NCI-H345 (cell line): ENCODE measurements around the gene AHRR.

Experiments
- DNase-seq: peaks from one replicate; lab custom pipeline; 2025; lab: John Stamatoyannopoulos, UW

Gene AHRR

GRCh38 chr5:430214-430925 lies 108.9 kb downstream of the AHRR start:
- no peak for DNase-seq

DNA sequence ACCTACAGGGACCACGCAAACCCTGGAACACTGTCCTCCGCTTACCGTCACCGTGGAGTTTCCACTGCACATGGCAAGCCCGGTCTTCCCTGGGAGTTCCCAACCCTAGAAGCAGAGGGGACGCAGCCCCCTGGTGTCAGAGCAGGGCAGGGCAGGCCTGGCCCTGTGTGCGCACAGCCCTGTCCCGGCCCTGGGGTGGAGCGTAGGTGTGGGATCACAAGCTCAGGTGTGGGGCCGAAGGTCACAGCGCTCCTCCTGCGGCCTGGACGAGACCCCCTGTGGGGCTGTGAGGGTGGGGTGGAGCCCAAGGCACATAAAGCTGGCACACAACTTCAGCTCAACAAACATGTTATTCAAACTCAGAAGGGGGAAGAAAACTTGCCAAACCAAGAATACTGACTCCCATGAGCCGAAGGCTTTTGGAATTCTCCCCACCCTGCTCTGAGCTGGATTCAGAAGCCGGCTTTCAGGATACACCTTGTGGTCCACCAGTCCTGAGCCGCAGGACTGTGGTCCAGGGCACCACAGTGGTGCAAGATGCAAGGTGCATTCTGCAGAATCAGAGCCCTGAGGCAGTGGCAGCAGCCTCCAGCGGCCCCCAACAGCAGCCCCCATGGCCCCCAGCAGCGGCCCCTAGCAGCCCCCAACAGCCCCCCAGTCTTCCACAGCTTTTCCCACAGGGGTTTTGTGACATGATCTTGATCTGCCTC lies 109.6 kb downstream of the AHRR start:
- DNase-seq, result peak; percentile 64

GRCh38 chr5:431711-432050 lies 110.2 kb downstream of the AHRR start:
- DNase-seq, result no peak

DNA sequence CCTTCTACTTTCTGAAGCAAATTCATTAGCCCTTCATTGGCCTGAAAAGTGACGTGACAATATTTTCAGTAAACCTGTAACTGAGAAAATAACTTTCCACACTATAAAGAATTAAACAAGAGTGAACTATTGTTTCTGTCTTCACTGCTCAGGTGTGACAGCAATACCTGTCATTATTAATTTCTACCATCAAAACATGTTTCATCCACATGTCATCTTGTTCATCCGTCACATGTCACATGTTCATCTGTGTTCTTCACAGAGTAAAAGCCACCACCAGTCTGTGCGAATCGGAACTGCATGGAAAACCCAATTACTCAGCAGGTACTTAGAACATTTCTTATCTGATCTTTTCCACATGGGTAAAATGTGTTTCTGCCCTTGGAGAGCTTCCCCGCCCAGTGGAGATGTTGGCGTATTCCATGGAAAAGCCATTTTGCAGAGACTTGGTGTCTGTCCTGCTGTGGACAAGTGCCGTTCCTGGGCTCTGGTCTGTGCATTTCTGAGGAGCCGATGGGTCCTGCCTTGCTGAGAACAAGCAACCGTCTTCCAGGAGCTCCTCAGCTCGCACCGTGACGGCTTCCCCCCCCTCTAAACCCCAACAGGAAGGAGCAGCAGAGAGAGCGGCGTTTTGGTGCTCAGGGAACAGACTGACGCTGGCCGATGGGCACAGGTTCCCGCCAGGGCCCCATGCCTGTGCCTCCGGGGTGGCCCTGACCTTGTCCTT lies 110.8 kb downstream of the AHRR start:
- DNase-seq, result no peak

- no peak for DNase-seq
These were observed 111.6 kb downstream of the AHRR start for GRCh38 chr5:432928-433791.

GRCh38 chr5:433836-434235 lies 112.3 kb downstream of the AHRR start:
- no peak for DNase-seq

GRCh38 chr5:434443-435146 lies 113.1 kb downstream of the AHRR start:
- DNase-seq, result no peak

DNA sequence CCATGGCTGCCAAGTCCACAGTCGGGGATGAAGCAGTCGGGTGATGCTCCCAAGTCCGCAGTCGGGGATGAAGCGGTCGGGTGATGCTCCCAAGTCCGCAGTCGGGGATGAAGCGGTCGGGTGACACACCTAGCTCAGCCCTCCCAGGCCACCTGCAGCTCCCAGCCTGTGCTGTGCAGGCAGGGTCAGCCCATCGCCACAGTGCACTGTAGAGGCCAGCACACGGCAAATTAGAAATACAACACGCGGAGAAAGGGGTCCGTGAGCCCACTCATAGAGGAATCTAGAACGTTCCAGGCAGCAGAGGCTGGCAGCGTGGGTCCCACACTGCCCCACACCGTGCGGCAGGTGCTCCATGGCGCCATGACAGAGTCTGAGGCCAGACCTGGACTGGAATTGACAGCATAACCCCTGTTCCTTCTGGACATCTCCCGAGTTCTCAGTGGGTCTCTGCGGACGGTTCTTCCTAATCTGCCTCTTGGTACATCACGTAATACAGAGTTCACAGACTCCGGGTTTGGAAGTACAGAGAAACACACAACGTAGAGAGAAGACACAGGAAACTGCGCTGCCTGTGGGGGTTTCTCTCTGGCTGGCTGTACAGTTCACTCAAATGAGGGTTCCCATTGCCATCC lies 113.8 kb downstream of the AHRR start:
- DNase-seq, result no peak

- DNase-seq, result peak; percentile 29
These were observed 114.6 kb downstream of the AHRR start for GRCh38 chr5:435961-436640.

DNA sequence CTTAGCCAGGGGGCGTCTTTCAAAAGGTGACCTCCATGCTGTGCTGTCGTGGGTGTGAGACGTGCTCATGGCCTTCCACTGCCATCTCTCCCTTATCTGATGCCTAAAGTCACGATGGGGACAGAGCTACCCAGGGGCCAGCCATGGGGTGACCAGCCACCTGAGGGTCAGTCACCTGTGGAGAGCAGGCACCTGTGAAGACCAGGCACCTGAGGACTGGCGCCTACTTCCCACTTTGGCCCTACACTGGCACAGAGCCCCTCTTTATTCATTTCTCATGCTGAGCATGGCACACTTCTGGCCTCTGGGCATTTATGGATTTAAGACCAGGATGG lies 115.1 kb downstream of the AHRR start:
- DNase-seq, result no peak

GRCh38 chr5:437281-437771 lies 115.8 kb downstream of the AHRR start:
- no peak for DNase-seq

DNA sequence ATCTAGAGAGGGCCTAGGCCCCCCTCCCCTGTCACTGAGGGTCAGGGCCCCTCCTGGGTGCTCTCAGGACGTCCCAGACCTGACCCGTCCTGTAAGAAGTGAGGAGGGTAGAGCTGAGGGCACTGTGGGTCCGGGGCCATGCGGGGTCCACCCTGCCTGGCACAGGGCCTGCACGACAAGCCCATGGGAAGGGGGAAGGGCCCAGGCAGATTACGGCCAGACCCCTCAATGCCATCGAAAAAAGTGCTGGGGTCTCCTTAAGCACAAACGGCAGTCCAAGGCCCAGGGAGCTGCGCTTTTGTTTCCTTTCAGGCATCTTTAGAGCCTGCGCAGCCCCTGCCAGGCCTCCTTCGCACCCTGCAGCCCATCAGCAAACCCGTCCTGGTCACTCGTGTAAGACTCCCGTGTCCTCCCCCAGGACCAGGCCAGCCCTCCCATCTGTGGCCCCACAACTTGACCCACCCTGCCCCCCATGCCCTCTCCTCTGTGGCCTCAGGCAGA lies 117.0 kb downstream of the AHRR start:
- DNase-seq, result no peak

- DNase-seq, result no peak
These were observed 117.7 kb downstream of the AHRR start for GRCh38 chr5:439181-439580.

GRCh38 chr5:439636-440035 lies 118.1 kb downstream of the AHRR start:
- DNase-seq, result no peak

DNA sequence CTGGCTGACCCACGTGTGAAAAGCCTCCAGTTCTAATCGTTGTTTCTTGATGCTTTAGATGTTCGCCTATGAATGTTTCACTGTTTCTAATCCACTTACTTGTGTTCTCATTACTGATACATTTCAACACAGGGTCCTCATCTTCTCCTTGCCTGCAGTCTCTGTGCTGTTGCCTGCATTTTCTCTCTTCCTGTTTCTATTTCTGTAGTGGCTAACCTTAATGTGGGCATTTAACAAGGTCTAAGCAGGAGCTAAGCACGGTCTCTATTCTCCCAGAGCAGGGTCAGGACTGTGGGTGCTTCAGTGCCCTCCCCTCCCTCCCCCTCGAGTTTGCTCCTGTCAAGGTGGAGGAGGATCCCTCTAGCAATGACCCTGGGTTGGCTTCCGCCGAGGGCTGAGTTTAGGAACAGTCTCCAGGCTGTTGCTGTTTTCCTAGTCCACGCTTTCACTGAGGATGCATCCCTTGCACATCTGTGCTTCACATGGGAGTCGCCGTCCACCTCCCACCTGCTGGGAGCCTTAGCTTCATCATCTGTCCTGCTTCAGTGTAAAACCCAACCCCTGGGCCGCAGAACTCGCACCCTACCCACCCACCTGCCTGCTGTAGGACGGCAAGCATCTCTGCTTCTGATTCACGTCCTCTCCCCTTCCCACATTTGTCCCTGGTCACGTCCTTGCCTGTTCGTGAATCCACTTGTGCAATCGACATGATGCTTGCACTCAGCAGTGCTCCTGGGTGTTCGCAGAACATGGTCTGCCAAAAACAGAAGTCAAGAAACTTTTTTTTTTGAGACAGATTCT lies 119.1 kb downstream of the AHRR start:
- no peak for DNase-seq

- DNase-seq, result no peak
These were observed 120.5 kb downstream of the AHRR start for GRCh38 chr5:441996-442334.

DNA sequence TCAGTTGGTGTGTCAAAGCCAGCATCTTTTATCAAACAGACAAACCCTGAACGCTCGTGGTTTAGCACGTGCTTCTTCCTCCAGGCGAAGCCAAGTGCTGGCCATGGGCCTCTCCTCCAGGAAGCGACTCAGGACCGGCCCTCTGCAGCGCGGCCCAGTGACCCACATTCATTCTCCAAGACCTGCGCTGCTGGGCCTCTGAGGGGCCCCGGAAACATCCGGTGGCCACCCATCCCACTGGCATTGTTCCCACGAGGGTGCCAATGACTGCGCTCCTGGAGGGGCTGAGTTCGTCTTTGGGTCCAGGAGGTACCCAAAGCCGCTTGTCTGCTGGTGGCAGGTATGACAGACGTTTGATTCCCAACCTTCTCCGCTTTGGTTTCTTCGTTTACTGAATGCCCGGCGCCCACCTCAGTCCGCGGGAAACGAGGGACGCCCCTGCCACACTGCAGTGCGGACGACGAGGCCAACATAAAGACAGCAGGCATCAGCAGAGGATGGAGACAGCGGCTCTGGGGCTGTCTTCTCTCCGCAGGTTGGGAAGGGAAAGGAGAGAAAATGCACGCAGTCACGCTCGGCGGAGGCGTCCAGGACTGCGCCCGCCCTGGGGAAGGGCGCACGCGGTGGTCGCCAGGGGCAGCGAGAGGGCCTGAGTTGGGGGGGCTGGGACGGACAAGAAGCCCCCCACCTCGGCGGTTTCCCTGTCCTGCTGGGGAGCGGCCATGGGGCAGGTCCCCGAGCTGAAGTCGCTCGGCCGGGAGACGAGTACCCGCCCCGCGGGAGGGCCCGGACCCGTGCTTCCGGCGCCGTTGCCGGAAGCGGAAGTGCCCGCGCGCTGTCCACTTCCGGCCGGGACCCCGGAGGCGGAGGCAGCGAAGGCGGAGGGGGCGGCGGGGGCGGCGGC lies 121.1 kb downstream of the AHRR start, which contains the start of gene EXOC3:
Gene EXOC3, plus strand, starts transcription at position 842 of the 904 bp plus-strand sequence. CDS start 3,030 bp downstream, outside the sequence.
- peak; percentile 84 for DNase-seq
